Stimulated activated CD4-positive, alpha-beta T cell treated with anti-CD3 and anti-CD28 coated beads, TNF-alpha, amount 100 ng/mL, for 1 hour (primary cell): ENCODE data around the gene TMEM269.
A peak's percentile ranks its signal among the peaks of the same experiment; 100 is the strongest.

Experiments
- DNase-seq, 3 donors: peaks; one replicate each; pipeline ENCODE4 v3.0.0-alpha.2; 2020; ENCODE audit warnings: low read depth in 3 of 3, low spot score in 1 of 3

The TMEM269 gene

DNA sequence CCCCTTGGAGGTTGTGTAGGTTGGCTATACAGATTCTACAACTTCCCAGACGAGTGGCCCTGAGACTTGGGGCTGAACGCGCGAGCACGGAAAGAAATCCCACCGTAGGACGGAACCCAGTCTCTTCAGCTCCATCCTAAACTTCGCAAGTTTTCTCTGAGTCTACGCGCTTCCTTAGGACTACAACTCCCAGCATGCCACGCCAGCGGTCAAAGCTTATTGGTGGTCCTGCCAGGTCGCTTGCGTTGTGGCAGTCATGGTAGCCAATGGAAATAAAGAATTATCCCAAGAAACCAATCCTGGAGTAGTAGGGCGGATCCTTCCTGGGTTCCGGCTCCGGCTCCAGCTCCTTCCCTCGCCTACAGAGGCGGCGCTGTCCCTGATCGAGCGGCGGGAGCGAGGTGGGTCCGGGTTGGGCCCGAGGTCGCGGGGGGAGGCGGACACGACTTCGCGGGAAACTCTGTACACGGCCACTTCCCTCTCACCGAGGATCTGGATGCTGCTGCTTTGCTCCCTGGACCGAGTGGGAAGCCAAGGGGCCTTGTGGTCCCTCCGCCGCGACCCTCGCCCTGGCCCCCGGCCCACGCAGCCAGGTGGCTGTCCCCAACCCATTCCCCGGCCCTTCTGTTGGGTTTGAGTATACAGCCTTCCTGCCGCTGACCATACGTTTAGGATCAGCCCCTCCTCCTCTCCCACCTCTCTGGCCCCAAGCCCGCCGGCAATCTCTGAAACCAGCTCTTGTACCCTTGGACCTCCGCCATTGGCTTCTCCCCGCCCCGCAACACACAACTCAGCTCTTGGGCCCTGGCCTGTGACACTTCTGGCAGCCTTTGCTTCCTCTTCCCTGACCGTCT is 61.7 kb downstream of the TMEM269 start, which contains the start of gene ZNF691:
Gene ZNF691, plus strand, starts transcription at position 357 of the 854 bp plus-strand sequence. CDS start 3,046 bp downstream, outside the sequence.
- DNase-seq, result peak; percentile 65 to 75 (median 67)

- DNase-seq, result no peak
Observed at GRCh38 chr1:42847111-42847595, 62.4 kb downstream of the TMEM269 start.

DNA sequence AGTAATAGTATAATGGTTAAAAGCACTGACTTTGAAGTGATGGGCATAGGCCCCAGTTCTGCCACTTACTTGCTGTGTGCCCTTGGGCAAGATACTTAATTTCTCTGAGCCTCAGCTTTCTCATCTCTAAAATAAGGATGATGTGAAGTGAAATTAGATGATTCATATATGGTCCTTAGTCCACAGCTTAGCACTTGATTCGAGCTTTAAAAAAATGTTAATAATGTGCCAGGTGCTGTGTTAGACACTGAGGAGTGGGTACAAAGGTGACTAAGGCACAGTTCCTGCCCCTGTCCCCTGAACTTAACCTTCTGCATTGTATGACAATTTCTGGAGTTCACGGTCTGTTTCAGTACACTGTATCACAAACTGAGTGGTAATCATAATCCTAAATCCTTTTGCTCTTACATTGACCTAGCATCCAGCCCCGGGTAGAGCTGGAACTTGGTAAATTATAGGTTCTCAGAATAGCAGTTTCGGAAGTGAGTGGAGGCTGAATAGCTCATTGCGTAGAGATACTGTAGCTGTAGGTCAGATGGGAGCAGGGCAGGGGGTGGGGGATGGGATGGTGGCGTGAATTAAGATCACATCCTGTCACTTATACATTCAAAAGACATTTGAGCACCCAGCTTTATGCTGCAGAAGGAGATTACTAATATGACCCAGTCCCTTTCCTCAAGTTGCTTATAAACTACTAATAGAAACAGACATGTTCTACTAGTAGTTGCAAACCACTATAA is 63.1 kb downstream of the TMEM269 start:
- DNase-seq, result no peak

DNA sequence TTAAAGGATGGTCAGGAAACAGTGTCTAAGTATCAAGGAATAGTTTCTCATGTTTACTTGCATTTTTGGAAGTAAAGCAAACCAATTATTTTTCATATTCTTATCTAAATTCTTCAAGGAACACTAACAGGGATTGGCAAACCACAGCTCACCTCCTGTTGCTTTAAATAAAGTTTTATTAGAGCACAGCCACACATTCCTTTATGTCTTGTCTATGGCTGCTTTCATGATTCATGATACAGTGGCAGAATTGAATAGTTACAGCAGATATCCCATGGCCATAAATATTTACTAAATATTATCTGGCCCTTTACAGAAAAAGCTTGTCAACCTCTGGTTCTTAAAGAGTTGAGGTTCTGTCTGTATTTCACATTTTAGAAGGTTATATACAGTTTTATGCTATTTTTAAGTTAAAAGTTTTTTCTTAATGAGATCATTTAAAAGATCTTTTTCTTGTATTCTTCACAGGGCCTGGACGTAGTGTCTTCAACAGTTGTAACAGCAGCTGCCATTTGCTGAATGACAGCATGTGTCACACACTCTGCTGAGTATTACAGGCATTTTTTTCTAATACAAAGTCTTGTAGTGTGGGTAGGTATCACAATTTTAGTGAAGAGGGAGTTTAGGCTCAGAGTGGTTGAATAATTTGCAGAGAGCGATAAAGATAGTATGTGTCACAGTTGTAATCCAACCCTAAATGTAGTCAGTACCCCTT is 64.2 kb downstream of the TMEM269 start:
- no peak for DNase-seq

GRCh38 chr1:42849944-42850343 is 65.2 kb downstream of the TMEM269 start:
- DNase-seq, result no peak
